ENCODE data around the gene DDX20. TPM values are rescaled to one million over a fixed set of nuclear protein-coding genes. Genes with fewer than 3 reads are reported as not detected.
"Not testable (repeated sequence)": the region's sequence is repeated elsewhere in the genome, so short reads cannot be mapped to it uniquely, and the experiment has no call there.

DDX20 gene
- total RNA-seq, 4 donors from 2014 or later: 16.0 to 25.0 (median 21.5) TPM

GRCh38 chr1:111792249-111792648 lies 36.5 kb downstream of the DDX20 start:
- H3K36me3 ChIP-seq: no peaks in the 10 kb centered on the region
- no peak overlapping the region for H3K4me3 ChIP-seq
- no peak for DNase-seq (ENCODE audit: low spot score in 2 of 2)
- H3K27ac ChIP-seq: no peak overlapping the region
- TF ChIP-seq POLR2A (IDR thresholded peaks at IDR 0.05) (no peak), POLR2AphosphoS5 (IDR thresholded peaks at IDR 0.05) (no peak), EP300 (IDR thresholded peaks at IDR 0.05) (no peak), CTCF (IDR thresholded peaks at IDR 0.05) (no peak)
- H3K27me3 ChIP-seq: no peaks in the 10 kb centered on the region
- H3K9me3 ChIP-seq: no peaks in the 10 kb centered on the region
- H3K4me1 ChIP-seq: peaks cover 3% of the 10 kb centered on the region
- 50% methylated on average over 5 of the region's 5 CpGs for WGBS

DNA sequence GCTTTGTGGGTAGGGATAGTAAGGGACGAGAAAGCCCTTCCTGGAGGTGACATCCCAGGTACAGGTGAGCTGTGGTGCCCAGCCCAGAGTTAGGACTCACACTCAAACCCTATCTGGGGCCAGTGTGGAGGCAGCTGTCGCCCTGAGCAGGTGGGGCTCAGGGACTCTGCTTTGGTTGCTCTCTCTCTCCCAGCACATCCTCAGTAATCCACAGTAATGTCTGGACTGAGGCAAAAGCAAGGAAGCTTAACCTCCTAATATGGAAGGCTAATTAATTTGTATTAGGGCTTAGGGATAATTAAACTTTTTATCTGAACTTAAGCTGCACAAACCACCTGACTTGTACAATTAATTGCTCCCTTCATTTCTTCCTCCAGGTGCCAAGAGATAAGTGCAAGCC lies 38.2 kb downstream of the DDX20 start:
- no peaks in the 10 kb centered on the region for H3K36me3 ChIP-seq
- 30% methylated on average over 2 of the region's 2 CpGs for WGBS
- H3K4me3 ChIP-seq: no peak overlapping the region
- no peak overlapping the region for H3K27ac ChIP-seq
- H3K4me1 ChIP-seq: peaks cover 3% of the 10 kb centered on the region
- TF ChIP-seq EP300 (IDR thresholded peaks at IDR 0.05) (no peak), CTCF (IDR thresholded peaks at IDR 0.05) (no peak), POLR2A (IDR thresholded peaks at IDR 0.05) (no peak), POLR2AphosphoS5 (IDR thresholded peaks at IDR 0.05) (no peak)
- no peaks in the 10 kb centered on the region for H3K9me3 ChIP-seq
- DNase-seq (ENCODE audit: low spot score in 2 of 2): no peak
- no peaks in the 10 kb centered on the region for H3K27me3 ChIP-seq

DNA sequence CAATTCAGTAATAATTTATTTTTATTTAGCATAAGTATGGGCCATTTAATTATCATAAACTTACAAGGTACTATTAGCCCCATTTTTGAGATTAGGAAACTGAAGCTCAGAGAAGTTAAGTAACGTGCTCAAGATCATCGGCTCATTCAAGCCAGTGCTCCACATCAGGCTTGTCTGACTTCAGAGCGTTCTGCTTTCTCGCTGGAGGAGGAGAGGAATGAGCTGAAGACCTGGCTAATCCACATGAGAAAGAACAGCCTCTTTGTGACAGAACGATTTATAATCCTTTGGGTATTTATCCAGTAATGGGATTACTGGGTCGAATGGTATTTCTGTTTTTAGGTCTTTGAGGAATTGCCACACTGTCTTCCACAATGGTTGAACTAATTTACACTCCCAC lies 39.7 kb downstream of the DDX20 start:
- no peak overlapping the region for H3K4me3 ChIP-seq
- no peaks in the 10 kb centered on the region for H3K9me3 ChIP-seq
- TF ChIP-seq POLR2AphosphoS5 (IDR thresholded peaks at IDR 0.05): no peak
- no peak for TF ChIP-seq EP300 (IDR thresholded peaks at IDR 0.05)
- no peak for TF ChIP-seq POLR2A (IDR thresholded peaks at IDR 0.05)
- no peak overlapping the region for H3K27ac ChIP-seq
- H3K27me3 ChIP-seq: no peaks in the 10 kb centered on the region
- no peaks in the 10 kb centered on the region for H3K4me1 ChIP-seq
- 81% methylated on average over 6 of the region's 6 CpGs for WGBS
- H3K36me3 ChIP-seq: no peaks in the 10 kb centered on the region
- DNase-seq (ENCODE audit: low spot score in 2 of 2): no peak

DNA sequence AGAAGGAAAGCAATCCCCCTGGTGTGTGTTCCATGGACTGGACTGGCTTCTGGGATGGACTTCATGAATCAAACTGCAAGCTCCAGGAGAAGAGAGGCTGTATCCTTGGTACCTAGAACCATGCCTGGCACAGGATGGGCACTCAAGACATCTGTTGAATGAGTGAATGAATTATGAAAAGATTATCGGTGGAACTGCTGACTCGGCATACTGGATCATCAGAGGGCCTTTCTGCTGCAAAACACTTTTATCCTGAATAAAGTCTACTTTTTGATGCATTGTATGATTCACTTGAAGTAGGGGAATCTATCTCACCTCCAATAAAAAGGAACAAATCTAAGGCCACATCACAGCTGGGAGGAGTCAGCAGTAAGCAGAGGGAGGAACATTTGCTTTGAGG lies 42.9 kb downstream of the DDX20 start:
- WGBS: 92% methylated on average over 2 of the region's 2 CpGs
- TF ChIP-seq POLR2A (IDR thresholded peaks at IDR 0.05): no peak

GRCh38 chr1:111799722-111800121 lies 44.0 kb downstream of the DDX20 start:
- H3K27me3 ChIP-seq; H3K27ac ChIP-seq; DNase-seq (ENCODE audit: low spot score in 2 of 2); H3K4me1 ChIP-seq; H3K9me3 ChIP-seq; H3K4me3 ChIP-seq; H3K36me3 ChIP-seq: not testable (repeated sequence)
- 91% methylated on average over 11 of the region's 14 CpGs for WGBS

More for the DNA sequence above, 42.9 kb downstream of the DDX20 start:
- H3K27ac ChIP-seq: no peak overlapping the region
- no peaks in the 10 kb centered on the region for H3K36me3 ChIP-seq
- no peaks in the 10 kb centered on the region for H3K4me1 ChIP-seq
- no peaks in the 10 kb centered on the region for H3K9me3 ChIP-seq
- no peak for DNase-seq (ENCODE audit: low spot score in 2 of 2)
- no peak overlapping the region for H3K4me3 ChIP-seq
- H3K27me3 ChIP-seq: no peaks in the 10 kb centered on the region

GRCh38 chr1:111801071-111801850 lies 45.6 kb downstream of the DDX20 start:
- TF ChIP-seq POLR2AphosphoS5 (IDR thresholded peaks at IDR 0.05) (no peak), POLR2A (IDR thresholded peaks at IDR 0.05) (no peak), EP300 (IDR thresholded peaks at IDR 0.05) (no peak), CTCF (IDR thresholded peaks at IDR 0.05) (no peak)
- no peaks in the 10 kb centered on the region for H3K4me1 ChIP-seq
- 87% methylated on average over 13 of the region's 13 CpGs for WGBS
- no peak overlapping the region for H3K4me3 ChIP-seq
- H3K27ac ChIP-seq: no peak overlapping the region
- H3K36me3 ChIP-seq: no peaks in the 10 kb centered on the region
- H3K9me3 ChIP-seq: no peaks in the 10 kb centered on the region
- H3K27me3 ChIP-seq: no peaks in the 10 kb centered on the region
- no peak for DNase-seq (ENCODE audit: low spot score in 2 of 2)

DNA sequence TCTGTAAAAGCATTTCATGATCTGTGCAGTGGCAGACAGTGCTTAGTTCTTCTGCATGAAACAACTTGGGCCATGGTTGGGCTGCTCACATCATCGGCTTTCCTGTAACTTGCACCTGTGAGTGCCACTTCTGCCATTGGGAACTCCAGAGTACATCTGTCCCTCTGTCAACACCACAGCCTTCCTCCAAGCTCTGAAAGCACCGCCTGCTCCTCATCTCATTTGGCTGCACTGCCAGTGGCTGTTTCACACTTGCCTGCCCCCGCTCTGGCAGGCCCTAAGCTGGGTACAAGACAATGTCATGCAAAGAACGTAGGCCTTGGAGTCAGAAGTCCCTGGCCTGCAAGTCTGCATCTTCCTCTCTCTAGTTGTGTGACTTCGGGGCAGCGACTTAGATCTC lies 46.4 kb downstream of the DDX20 start:
- no peak overlapping the region for H3K27ac ChIP-seq
- H3K9me3 ChIP-seq: no peaks in the 10 kb centered on the region
- H3K4me3 ChIP-seq: no peak overlapping the region
- no peaks in the 10 kb centered on the region for H3K36me3 ChIP-seq
- DNase-seq (ENCODE audit: low spot score in 2 of 2): no peak
- no peaks in the 10 kb centered on the region for H3K27me3 ChIP-seq
- 95% methylated on average over 6 of the region's 6 CpGs for WGBS
- TF ChIP-seq POLR2AphosphoS5 (IDR thresholded peaks at IDR 0.05) (no peak), CTCF (IDR thresholded peaks at IDR 0.05) (no peak), EP300 (IDR thresholded peaks at IDR 0.05) (no peak), POLR2A (IDR thresholded peaks at IDR 0.05) (no peak)
- no peaks in the 10 kb centered on the region for H3K4me1 ChIP-seq
